Neural cell (in vitro differentiated cells): ENCODE measurements around the gene SAG.

Experiments used
- EP300 ChIP-seq: fragments of 450-650 bp; conservative IDR thresholded peaks from 2 replicates; pipeline ENCODE4 v1.6.1; 2014; ENCODE audit warnings: antibody characterized with exemption, mild to moderate bottlenecking, moderate library complexity; ENCODE audit not compliant: poor library complexity, severe bottlenecking
- SMC3 ChIP-seq: fragments of 450-650 bp; conservative IDR thresholded peaks from 2 replicates; pipeline ENCODE4 v1.6.1; 2014; ENCODE audit warnings: antibody characterized with exemption, mild to moderate bottlenecking, moderate library complexity; ENCODE audit not compliant: poor library complexity
- TF ChIP-seq, protein P1 (sequence below): fragments of 450-650 bp; IDR thresholded peaks from 2 replicates; pipeline ENCODE4 v1.5.1; 2014; ENCODE audit warnings: antibody characterized with exemption, mild to moderate bottlenecking, moderate library complexity; ENCODE audit not compliant: poor library complexity, severe bottlenecking

GRCh38 chr2:233307565-233307964 is at the start of gene SAG:
- TF ChIP-seq EP300 (no peak), SMC3 (no peak)
- TF ChIP-seq, protein P1, sequence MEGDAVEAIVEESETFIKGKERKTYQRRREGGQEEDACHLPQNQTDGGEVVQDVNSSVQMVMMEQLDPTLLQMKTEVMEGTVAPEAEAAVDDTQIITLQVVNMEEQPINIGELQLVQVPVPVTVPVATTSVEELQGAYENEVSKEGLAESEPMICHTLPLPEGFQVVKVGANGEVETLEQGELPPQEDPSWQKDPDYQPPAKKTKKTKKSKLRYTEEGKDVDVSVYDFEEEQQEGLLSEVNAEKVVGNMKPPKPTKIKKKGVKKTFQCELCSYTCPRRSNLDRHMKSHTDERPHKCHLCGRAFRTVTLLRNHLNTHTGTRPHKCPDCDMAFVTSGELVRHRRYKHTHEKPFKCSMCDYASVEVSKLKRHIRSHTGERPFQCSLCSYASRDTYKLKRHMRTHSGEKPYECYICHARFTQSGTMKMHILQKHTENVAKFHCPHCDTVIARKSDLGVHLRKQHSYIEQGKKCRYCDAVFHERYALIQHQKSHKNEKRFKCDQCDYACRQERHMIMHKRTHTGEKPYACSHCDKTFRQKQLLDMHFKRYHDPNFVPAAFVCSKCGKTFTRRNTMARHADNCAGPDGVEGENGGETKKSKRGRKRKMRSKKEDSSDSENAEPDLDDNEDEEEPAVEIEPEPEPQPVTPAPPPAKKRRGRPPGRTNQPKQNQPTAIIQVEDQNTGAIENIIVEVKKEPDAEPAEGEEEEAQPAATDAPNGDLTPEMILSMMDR = no peak
